ENCODE measurements around the gene CFAP74. TPM values are rescaled to one million over a fixed set of nuclear protein-coding genes. Genes with fewer than 3 reads are reported as not detected.

The CFAP74 gene
- total and polyA plus RNA-seq, 9 of the 15 experiments (the other 6 are each of a cell fraction or from before 2014, with no cell fraction given) = 0.03 to 0.15 (median 0.05) TPM; not detected in 6

GRCh38 chr1:1906185-1907097, 97.1 kb downstream of the CFAP74 start (continued):
- TF ChIP-seq KLF13 (tag; IDR thresholded peaks at IDR 0.05; ENCODE audit: borderline replicate concordance, low read depth) = no peak
- TF ChIP-seq MLLT1 (IDR thresholded peaks at IDR 0.05) = peak in 1 of 2 experiments; percentile 29; a peak in 1 of 4 replicates
- TF ChIP-seq FOXP1 (CRISPR knock-in tag; IDR thresholded peaks at IDR 0.05) = no peak
- TF ChIP-seq MYBL2 (IDR thresholded peaks at IDR 0.05; ENCODE audit: low read depth) = no peak
- TF ChIP-seq MYBL2 (CRISPR knock-in tag; IDR thresholded peaks at IDR 0.05; ENCODE audit: borderline replicate concordance) = no peak
- TF ChIP-seq MBD2 (IDR thresholded peaks at IDR 0.05; ENCODE audit: borderline replicate concordance, low read depth) = no peak
- TF ChIP-seq SIX5 (IDR thresholded peaks at IDR 0.05; ENCODE audit: borderline replicate concordance in 1 of 2, insufficient read depth in 1 of 2, low read depth in 1 of 2, low read length in 2 of 2) = no peak
- no peak for TF ChIP-seq SP2 (IDR thresholded peaks at IDR 0.05; ENCODE audit: extremely low read depth, low read depth, low read length, poor library complexity, severe bottlenecking)
- no peak for TF ChIP-seq KDM5B (IDR thresholded peaks at IDR 0.05; ENCODE audit: insufficient replicate concordance, low read depth, low read length)
- no peak for TF ChIP-seq HNRNPH1 (optimal IDR thresholded peaks at IDR 0.05; ENCODE audit: low read depth, low read length)
- no peak for TF ChIP-seq PML (IDR thresholded peaks at IDR 0.05; ENCODE audit: low read length)
- TF ChIP-seq NCOA2 (IDR thresholded peaks at IDR 0.05; ENCODE audit: partially characterized antibody in 2 of 2) = no peak
- TF ChIP-seq MAFF (IDR thresholded peaks at IDR 0.05; ENCODE audit: low read length) = no peak
- TF ChIP-seq SMAD2 (IDR thresholded peaks at IDR 0.05; ENCODE audit: low read depth, low read length) = no peak
- TF ChIP-seq CBFA2T3 (IDR thresholded peaks at IDR 0.05) = no peak
- TF ChIP-seq NCOR1 (IDR thresholded peaks at IDR 0.05) = no peak
- TF ChIP-seq VEZF1 (CRISPR knock-in tag; IDR thresholded peaks at IDR 0.05) = no peak
- TF ChIP-seq ZNF197 (CRISPR knock-in tag; IDR thresholded peaks at IDR 0.05; ENCODE audit: low read depth) = no peak
- TF ChIP-seq ZNF696 (CRISPR knock-in tag; conservative IDR thresholded peaks at IDR 0.05) = no peak
- TF ChIP-seq ZFP1 (CRISPR knock-in tag; IDR thresholded peaks at IDR 0.05) = no peak
- no peak; the same call in 1 of the 2 replicates for TF ChIP-seq MYNN (IDR thresholded peaks at IDR 0.05)
- no peak for TF ChIP-seq MYNN (CRISPR knock-in tag; IDR thresholded peaks at IDR 0.05)
- TF ChIP-seq CGGBP1 (CRISPR knock-in tag; IDR thresholded peaks at IDR 0.05) = no peak
- TF ChIP-seq HDAC3 (IDR thresholded peaks at IDR 0.05; ENCODE audit: borderline replicate concordance, partially characterized antibody) = no peak
- TF ChIP-seq ZNF511 (CRISPR knock-in tag; IDR thresholded peaks at IDR 0.05) = peak; percentile 36; the same call in 1 of the 2 replicates
- peak; percentile 67 for TF ChIP-seq MEIS2 (IDR thresholded peaks at IDR 0.05; ENCODE audit: partially characterized antibody)
